Heart right ventricle (tissue), 16 donors: Measurements from ENCODE around the gene B4GALNT2. TPM values are rescaled to one million over a fixed set of nuclear protein-coding genes. Genes with fewer than 3 reads are reported as not detected.
A peak's percentile ranks its signal among the peaks of the same experiment; 100 is the strongest.

Experiments
- ATAC-seq, 8 donors: fragments of 200-7000 bp; cut with Tn5 transposase; one replicate each; pipeline ENCODE4 v1.9.1; 2020; ENCODE audit warnings: mild to moderate bottlenecking in 8 of 8, moderate library complexity in 8 of 8, moderate number of reproducible peaks in 1 of 8
- DNase-seq, 2 donors: peaks; one replicate each; pipeline ENCODE4 v3.0.0-alpha.2; 2020
- H3K27ac ChIP-seq, 10 donors: fragments of 200-600 bp; sonication (generic) in 2 of 10; one replicate each; pipeline versions ENCODE4 v1.5.0 to v1.8.0; 2020 to 2022; ENCODE audit warnings: mild to moderate bottlenecking in 3 of 10
- H3K27me3 ChIP-seq, 7 donors: fragments of 200-600 bp; one replicate each; pipeline ENCODE4 v1.8.0; 2021 to 2022; ENCODE audit warnings: mild to moderate bottlenecking in 2 of 7
- H3K36me3 ChIP-seq, 9 donors: fragments of 200-600 bp; sonication (generic) in 1 of 9; one replicate each; pipeline versions ENCODE4 v1.5.0 to v1.8.0; 2020 to 2022; ENCODE audit warnings: mild to moderate bottlenecking in 2 of 9
- H3K4me1 ChIP-seq, 9 donors: fragments of 200-600 bp; sonication (generic) in 1 of 9; one replicate each; pipeline versions ENCODE4 v1.5.0 to v1.8.0; 2020 to 2022; ENCODE audit warnings: mild to moderate bottlenecking in 4 of 9
- H3K4me3 ChIP-seq, 10 donors: fragments of 200-600 bp; sonication (generic) in 2 of 10; one replicate each; pipeline versions ENCODE4 v1.5.0 to v1.8.0; 2020 to 2022; ENCODE audit warnings: mild to moderate bottlenecking in 7 of 10, moderate library complexity in 2 of 10
- H3K9me3 ChIP-seq, 11 donors: fragments of 200-600 bp in 10 of 11; sonication (generic) in 2 of 11; one replicate each; pipeline versions ENCODE4 v1.5.0 to v1.8.0; 2013 to 2022; ENCODE audit warnings: mild to moderate bottlenecking in 2 of 11, control low read depth in 1 of 11, moderate library complexity in 1 of 11
- WGBS, 2 donors: extraction: QIAGEN DNeasy Blood & Tissue Kit; methylation state at CpG; one replicate each; pipeline ENCODE4 v1.1.7; 2013; ENCODE audit warnings: inconsistent platforms in 1 of 2; 5-methylcytosine and 5-hydroxymethylcytosine counted together
- intact Hi-C, 10 donors: fragments of 100-400 bp; cut with DNase I; formaldehyde crosslinking; loops; one replicate each; pipeline versions ENCODE4 v1.11.1 to v1.14.2; 2022
- polyA plus RNA-seq, 2 donors: library from polyadenylated mRNA; stranded (reverse); fragments of 200-250 nt; gene quantifications; one replicate each; pipeline ENCODE4 v1.2.3, GENCODE V29; 2013
- total RNA-seq, 10 donors: library from RNA; stranded (reverse); fragmentation: NEBNext Ultra II Directional in 3 of 10; extraction: Animal tissue kit (Norgen Biotek cat#: 25700) in 3 of 10; gene quantifications; one replicate each; pipeline versions ENCODE4 v1.2.1 to v1.2.4, GENCODE V29; 2021 to 2023
- TF ChIP-seq, protein P1 (sequence below), 9 donors: fragments of 200-600 bp; sonication (generic) in 2 of 9; IDR thresholded peaks; one replicate each; pipeline versions ENCODE4 v1.5.0 to v1.8.0; 2021 to 2022; ENCODE audit warnings: antibody characterized with exemption in 9 of 9, mild to moderate bottlenecking in 5 of 9, moderate library complexity in 1 of 9
- donor health status: Arrhythmogenic right ventricular cardiomyopathy.
- donor health status: ischemic (EF 13 %, LVEDD 7.1; RV severe dilation, severe dysfunction).
- donor health status: healthy with polysubstance abuse.
- donor health status: DM: no; HTN: yes; CAD: no.
- donor health status: DM: no; HTN: no; CAD: no.
- donor health status: ischemic (EF 25% LVEDD 6.9; RV normal size, moderate dysfunction).
- donor health status: ischemic (EF 25% LVEDD 5.7; RV mildly dilated, moderate dysfunction).
- donor health status: healthy.
- donor health status: DM: yes; HTN: yes; CAD: no.
- donor health status: Ischemic cardiomyopathy.
- donor health status: ischemic (EF 35%, LVEDD 5.7; RV mildly dilated, moderate dysfunction).
- donor health status: nonischemic (EF 11% LVEDD 7.7; RV severe dilation, severe dysfunction).
- donor health status: DM: yes; HTN: yes; CAD: no.
- donor health status: PGD.
- donor health status: ischemic (EF 29% LVEDD 5.4; RV normal size, mild dysfunction).
- donor health status: nonischemic (EF 23%, LVEDD 6.1; RV moderate dilation, normal function).

Gene B4GALNT2
- total and polyA plus RNA-seq, 12 donors = 0.02 TPM; not detected in 10

DNA sequence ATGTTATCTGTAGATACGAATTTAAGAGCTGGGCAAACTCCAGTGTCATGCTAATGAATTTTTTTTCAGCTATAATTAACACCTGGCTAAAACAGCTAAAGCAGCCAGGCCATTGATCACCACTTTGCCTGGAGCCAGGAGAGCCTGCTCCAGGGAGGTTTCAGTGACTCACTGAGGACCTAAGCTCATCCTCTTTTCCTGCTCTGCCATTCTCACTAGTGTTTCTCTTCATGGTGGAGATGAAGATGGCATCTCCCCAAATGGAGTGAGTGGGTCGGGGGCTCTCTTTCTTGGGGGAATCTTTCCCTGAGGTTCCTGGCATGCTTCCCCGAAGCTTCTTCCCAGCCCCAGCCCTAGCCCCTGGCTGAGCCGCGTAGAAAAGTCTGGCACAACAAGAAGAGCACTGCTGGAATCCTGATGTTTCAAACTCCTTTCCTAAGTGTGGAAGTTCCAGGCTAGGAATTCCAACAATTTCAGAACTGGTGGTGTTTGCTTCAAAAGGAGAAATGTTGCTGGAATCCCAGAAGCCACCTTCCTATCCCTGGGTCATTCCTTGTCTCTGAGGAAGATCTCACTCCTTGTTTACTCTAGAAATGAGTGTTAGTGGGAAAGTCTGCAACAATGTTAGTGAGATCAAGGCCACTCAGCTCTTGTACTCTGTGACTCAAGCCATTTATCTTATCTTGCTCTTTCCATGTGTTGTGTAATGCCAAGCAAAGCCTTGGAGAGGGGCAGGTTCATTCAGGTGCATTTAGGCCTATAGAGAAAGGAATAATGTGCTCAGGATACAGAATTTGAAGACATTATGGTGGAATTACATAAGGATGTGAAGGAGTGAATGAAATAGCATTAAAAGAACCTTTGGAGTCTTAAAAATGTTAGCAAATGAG is 26.0 kb upstream of the B4GALNT2 start:
- ATAC-seq = no peak

DNA sequence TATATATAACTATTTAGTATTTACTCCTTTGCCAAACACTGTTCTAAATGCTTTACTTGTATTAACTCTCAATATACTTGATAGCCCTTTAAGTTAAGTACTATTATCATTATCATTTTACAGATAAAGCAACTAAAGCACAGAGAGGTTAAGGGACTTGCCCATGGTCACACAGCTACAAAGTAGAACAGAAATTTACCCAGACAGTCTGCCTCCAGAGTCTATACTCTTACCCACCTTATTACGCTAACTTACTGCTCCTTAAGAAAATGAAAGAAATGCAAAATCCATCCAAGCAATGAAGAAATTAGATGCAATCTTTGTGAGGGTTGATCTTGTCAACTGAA is 25.4 kb upstream of the B4GALNT2 start:
- TF ChIP-seq, protein P1, sequence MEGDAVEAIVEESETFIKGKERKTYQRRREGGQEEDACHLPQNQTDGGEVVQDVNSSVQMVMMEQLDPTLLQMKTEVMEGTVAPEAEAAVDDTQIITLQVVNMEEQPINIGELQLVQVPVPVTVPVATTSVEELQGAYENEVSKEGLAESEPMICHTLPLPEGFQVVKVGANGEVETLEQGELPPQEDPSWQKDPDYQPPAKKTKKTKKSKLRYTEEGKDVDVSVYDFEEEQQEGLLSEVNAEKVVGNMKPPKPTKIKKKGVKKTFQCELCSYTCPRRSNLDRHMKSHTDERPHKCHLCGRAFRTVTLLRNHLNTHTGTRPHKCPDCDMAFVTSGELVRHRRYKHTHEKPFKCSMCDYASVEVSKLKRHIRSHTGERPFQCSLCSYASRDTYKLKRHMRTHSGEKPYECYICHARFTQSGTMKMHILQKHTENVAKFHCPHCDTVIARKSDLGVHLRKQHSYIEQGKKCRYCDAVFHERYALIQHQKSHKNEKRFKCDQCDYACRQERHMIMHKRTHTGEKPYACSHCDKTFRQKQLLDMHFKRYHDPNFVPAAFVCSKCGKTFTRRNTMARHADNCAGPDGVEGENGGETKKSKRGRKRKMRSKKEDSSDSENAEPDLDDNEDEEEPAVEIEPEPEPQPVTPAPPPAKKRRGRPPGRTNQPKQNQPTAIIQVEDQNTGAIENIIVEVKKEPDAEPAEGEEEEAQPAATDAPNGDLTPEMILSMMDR (IDR thresholded peaks at IDR 0.05) = no peak
- Histone ChIP-seq H3K27ac (no peak overlapping the region), H3K27me3 (peaks cover 0 to 26% (median 10%) of the 10 kb centered on the region in 7 donors), H3K4me1 (no peaks in the 10 kb centered on the region), H3K4me3 (no peak overlapping the region), H3K9me3 (no peaks in the 10 kb centered on the region), H3K36me3 (no peaks in the 10 kb centered on the region)
- intact Hi-C loops = no loop called here
- no peak for DNase-seq
- ATAC-seq = no peak
- WGBS, 2 donors = 93 to 100% methylated on average over 1 of the region's 1 CpG

More for the DNA sequence above, 26.0 kb upstream of the B4GALNT2 start:
- Histone ChIP-seq H3K9me3 (no peaks in the 10 kb centered on the region), H3K4me1 (no peaks in the 10 kb centered on the region), H3K36me3 (no peaks in the 10 kb centered on the region), H3K27ac (no peak overlapping the region), H3K4me3 (no peak overlapping the region), H3K27me3 (peaks cover 0 to 32% (median 10%) of the 10 kb centered on the region in 7 donors)
- WGBS, 2 donors = 45 to 46% methylated on average over 5 of the region's 5 CpGs
- TF ChIP-seq, protein P1 (IDR thresholded peaks at IDR 0.05) = no peak
- no peak for DNase-seq
- intact Hi-C loops = no loop called here

DNA sequence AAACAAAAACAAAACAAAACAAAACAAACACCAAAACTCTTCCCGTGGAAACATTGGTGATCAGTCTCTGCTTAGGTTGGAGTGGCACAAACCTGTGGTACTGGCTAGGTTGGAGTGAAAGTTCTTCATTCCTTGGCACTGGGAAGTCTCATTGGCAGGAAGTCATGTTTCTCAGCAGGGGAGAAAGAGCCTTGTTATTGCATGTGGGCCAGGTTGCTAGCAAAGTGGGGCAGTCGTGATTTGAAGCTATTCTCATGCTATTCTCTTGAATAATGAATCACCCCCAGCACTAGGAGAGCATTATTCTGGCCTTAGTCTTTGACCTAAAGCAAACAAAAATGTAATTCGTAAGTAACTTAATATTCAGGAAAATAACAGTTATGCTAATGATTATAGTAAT is 24.3 kb upstream of the B4GALNT2 start:
- 33 to 45% methylated on average over 3 of the region's 3 CpGs for WGBS, 2 donors
- peaks cover 0 to 28% (median 10%) of the 10 kb centered on the region in 7 donors for H3K27me3 ChIP-seq
- H3K4me3 ChIP-seq = no peak overlapping the region
- no peaks in the 10 kb centered on the region for H3K4me1 ChIP-seq
- ATAC-seq (peak in 3 of 8 donors; percentile 29 to 46 (median 34)), DNase-seq (no peak)
- intact Hi-C loops = no loop called here
- TF ChIP-seq, protein P1 (IDR thresholded peaks at IDR 0.05) = no peak
- H3K27ac ChIP-seq = no peak overlapping the region
- no peaks in the 10 kb centered on the region for H3K36me3 ChIP-seq
- H3K9me3 ChIP-seq = no peaks in the 10 kb centered on the region

DNA sequence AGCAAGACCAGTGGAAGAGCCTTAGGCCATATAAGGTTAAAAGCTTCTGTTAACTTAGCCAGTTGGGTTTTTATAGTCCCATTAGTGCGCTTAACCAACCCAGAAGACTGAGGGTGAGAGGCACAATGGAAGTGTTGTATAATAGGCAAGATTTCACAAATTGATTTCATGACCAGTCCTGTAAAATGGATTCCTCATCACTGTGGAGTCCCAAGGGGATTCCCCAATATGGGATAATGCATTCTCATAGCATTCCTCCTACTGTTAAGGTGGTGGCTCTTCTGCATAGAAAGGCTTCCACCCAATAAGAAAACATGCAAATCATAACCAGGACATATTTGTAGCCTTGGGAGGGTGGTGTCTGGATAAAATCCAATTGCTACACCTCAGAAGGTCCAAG is 22.1 kb upstream of the B4GALNT2 start:
- intact Hi-C loops = no loop called here
- Histone ChIP-seq H3K4me3 (no peak overlapping the region), H3K27ac (no peak overlapping the region), H3K9me3 (no peaks in the 10 kb centered on the region), H3K27me3 (peaks cover 0 to 15% (median 9%) of the 10 kb centered on the region in 7 donors), H3K4me1 (no peaks in the 10 kb centered on the region), H3K36me3 (no peaks in the 10 kb centered on the region)
- DNase-seq (no peak), ATAC-seq (no peak)
- TF ChIP-seq, protein P1 (IDR thresholded peaks at IDR 0.05) = no peak
- 98 to 100% methylated on average over 1 of the region's 1 CpG for WGBS, 2 donors
